H9 (cell line): Measurements from ENCODE around the gene DNAJC11. TPM values are rescaled to one million over a fixed set of nuclear protein-coding genes. Genes with fewer than 3 reads are reported as not detected.

Experiments used
- DNase-seq: peaks from one replicate; pipeline ENCODE4 v3.0.0-alpha.2; 2017
- H2AFZ ChIP-seq: one replicate; pipeline ENCODE4 v1.6.1; 2013; ENCODE audit warnings: mild to moderate bottlenecking, low read length, control low read depth, moderate library complexity
- H2AK5ac ChIP-seq: 2 replicates; pipeline ENCODE4 v1.6.1; 2013; ENCODE audit warnings: low read length, control low read depth, mixed read lengths; ENCODE audit not compliant: insufficient read length
- H2BK120ac ChIP-seq: one replicate; pipeline ENCODE4 v1.6.1; 2013; ENCODE audit warnings: low read depth, mild to moderate bottlenecking, low read length, control low read depth, inconsistent platforms; ENCODE audit not compliant: poor library complexity, severe bottlenecking
- H2BK12ac ChIP-seq: 2 replicates; pipeline ENCODE4 v1.6.1; 2013; ENCODE audit warnings: low read length, control low read depth, mixed read lengths, low read depth; ENCODE audit not compliant: insufficient read length
- H2BK15ac ChIP-seq: 2 replicates; pipeline ENCODE4 v1.6.1; 2013; ENCODE audit warnings: low read depth, low read length, control low read depth
- H2BK20ac ChIP-seq: one replicate; pipeline ENCODE4 v1.6.1; 2013; ENCODE audit warnings: low read depth, mild to moderate bottlenecking, low read length, control low read depth, inconsistent platforms; ENCODE audit not compliant: poor library complexity, severe bottlenecking
- H2BK5ac ChIP-seq: 2 replicates; pipeline ENCODE4 v1.6.1; 2013; ENCODE audit warnings: low read length, control low read depth, mixed read lengths; ENCODE audit not compliant: insufficient read length
- H3K14ac ChIP-seq: 2 replicates; pipeline ENCODE4 v1.6.1; 2013; ENCODE audit warnings: low read length, control low read depth; ENCODE audit not compliant: insufficient read depth
- H3K18ac ChIP-seq: 2 replicates; pipeline ENCODE4 v1.6.1; 2013; ENCODE audit warnings: low read depth, mild to moderate bottlenecking, mixed read lengths, low read length, control low read depth; ENCODE audit not compliant: insufficient read length
- H3K23ac ChIP-seq: 2 replicates; pipeline ENCODE4 v1.6.1; 2013; ENCODE audit warnings: low read length, control low read depth, mixed read lengths, low read depth; ENCODE audit not compliant: insufficient read length
- H3K23me2 ChIP-seq: 2 replicates; pipeline ENCODE4 v1.6.1; 2013; ENCODE audit warnings: low read depth, mild to moderate bottlenecking, mixed read lengths, low read length, control low read depth; ENCODE audit not compliant: insufficient read length, poor library complexity, severe bottlenecking
- H3K27ac ChIP-seq: 2 replicates; pipeline ENCODE4 v1.5.1; 2013; ENCODE audit warnings: low read length, control low read depth, mixed read lengths, low read depth; ENCODE audit not compliant: insufficient read length
- H3K27me3 ChIP-seq: 2 replicates; pipeline ENCODE4 v1.6.1; 2013; ENCODE audit warnings: low read length, control low read depth, inconsistent platforms; ENCODE audit not compliant: insufficient read depth
- H3K4ac ChIP-seq: 2 replicates; pipeline ENCODE4 v1.6.1; 2013; ENCODE audit warnings: low read depth, mild to moderate bottlenecking, control low read depth, inconsistent platforms, low read length, moderate library complexity
- H3K4me1 ChIP-seq: 2 replicates; pipeline ENCODE4 v1.6.1; 2013; ENCODE audit warnings: low read length, control low read depth, inconsistent platforms; ENCODE audit not compliant: insufficient read depth
- H3K4me2 ChIP-seq: 2 replicates; pipeline ENCODE4 v1.6.1; 2013; ENCODE audit warnings: low read length, control low read depth, mixed read lengths; ENCODE audit not compliant: insufficient read length, insufficient read depth
- H3K56ac ChIP-seq: 2 replicates; pipeline ENCODE4 v1.6.1; 2013; ENCODE audit warnings: low read depth, mild to moderate bottlenecking, mixed read lengths, low read length, control low read depth; ENCODE audit not compliant: insufficient read length
- H3K79me1 ChIP-seq: 2 replicates; pipeline ENCODE4 v1.6.1; 2013; ENCODE audit warnings: low read depth, mild to moderate bottlenecking, moderate library complexity, low read length, control low read depth, inconsistent platforms; ENCODE audit not compliant: insufficient read depth, poor library complexity, severe bottlenecking
- H3K79me2 ChIP-seq: 2 replicates; pipeline ENCODE4 v1.6.1; 2013; ENCODE audit warnings: low read length, control low read depth, inconsistent platforms; ENCODE audit not compliant: insufficient read depth
- H3K9ac ChIP-seq: 2 replicates; pipeline ENCODE4 v1.6.1; 2013; ENCODE audit warnings: low read length, control low read depth, mixed read lengths; ENCODE audit not compliant: insufficient read length; ENCODE audit errors: extremely low read depth
- H3K9me3 ChIP-seq: one replicate; pipeline ENCODE4 v1.6.1; 2013; ENCODE audit warnings: low read depth, low read length, inconsistent platforms; ENCODE audit not compliant: control insufficient read depth
- H3T11ph ChIP-seq: one replicate; pipeline ENCODE4 v1.6.1; 2013; ENCODE audit warnings: mild to moderate bottlenecking, low read length, control low read depth, inconsistent platforms
- H4K20me1 ChIP-seq: one replicate; pipeline ENCODE4 v1.6.1; 2013; ENCODE audit not compliant: control insufficient read depth, insufficient read length, insufficient read depth
- H4K5ac ChIP-seq: 2 replicates; pipeline ENCODE4 v1.6.1; 2013; ENCODE audit warnings: low read depth, mild to moderate bottlenecking, mixed read lengths, low read length, control low read depth; ENCODE audit not compliant: insufficient read length
- H4K8ac ChIP-seq: replicated peaks from 2 replicates; pipeline ENCODE4 v1.6.1; 2013; ENCODE audit warnings: low read length, control low read depth, mixed read lengths, low read depth; ENCODE audit not compliant: insufficient read length
- H4K91ac ChIP-seq: 2 replicates; pipeline ENCODE4 v1.6.1; 2013; ENCODE audit warnings: low read depth, mild to moderate bottlenecking, moderate library complexity, mixed read lengths, low read length, control low read depth; ENCODE audit not compliant: insufficient read length
- H3K27ac Mint-ChIP-seq, 3 experiments: 2 replicates in 2 of 3; 3 replicates in 1 of 3; pipeline ENCODE4 v1.8.0; 2020 to 2021; ENCODE audit warnings: mixed read lengths in 3 of 3, mild to moderate bottlenecking in 1 of 3, moderate library complexity in 1 of 3
- H3K27me3 Mint-ChIP-seq: 2 replicates; pipeline ENCODE4 v1.8.0; 2021; ENCODE audit warnings: low read depth, mild to moderate bottlenecking, moderate library complexity, mixed read lengths
- H3K36me3 Mint-ChIP-seq, 3 experiments: 2 replicates in 2 of 3; 3 replicates in 1 of 3; pipeline ENCODE4 v1.8.0; 2020 to 2021; ENCODE audit warnings: low read depth in 3 of 3, mixed read lengths in 3 of 3; ENCODE audit not compliant: insufficient read depth in 1 of 3
- H3K4me1 Mint-ChIP-seq, 2 experiments: 2 replicates each; pipeline ENCODE4 v1.8.0; 2020; ENCODE audit warnings: mixed read lengths in 2 of 2
- H3K4me3 Mint-ChIP-seq, 2 experiments: 2 replicates in 1 of 2; 3 replicates in 1 of 2; pipeline ENCODE4 v1.8.0; 2020 to 2021; ENCODE audit warnings: mild to moderate bottlenecking in 2 of 2, mixed read lengths in 2 of 2, moderate library complexity in 1 of 2
- H3K9me3 Mint-ChIP-seq, 2 experiments: 2 replicates in 1 of 2; 3 replicates in 1 of 2; pipeline ENCODE4 v1.8.0; 2020; ENCODE audit warnings: mild to moderate bottlenecking in 2 of 2, mixed read lengths in 2 of 2, moderate library complexity in 1 of 2
- WGBS: extraction: QIAGEN DNeasy Blood & Tissue Kit; methylation state at CpG from one replicate; pipeline ENCODE4 v1.1.7; 2013; ENCODE audit warnings: missing lambda C conversion rate, low lambda C conversion rate, mixed read lengths; ENCODE audit not compliant: insufficient read length; ENCODE audit errors: extremely low coverage; 5-methylcytosine and 5-hydroxymethylcytosine counted together
- total RNA-seq: library from RNA; stranded (reverse); gene quantifications from 2 replicates; pipeline ENCODE4 v1.2.1, GENCODE V29; 2021
- TF ChIP-seq, protein P1 (sequence below): fragments of 200-600 bp; sonication (generic); conservative IDR thresholded peaks from 3 replicates; pipeline ENCODE4 v1.8.0; 2021; ENCODE audit warnings: antibody characterized with exemption, mild to moderate bottlenecking

Gene DNAJC11
- total RNA-seq, 1 experiment from 2014 or later: 88.5 TPM

DNA sequence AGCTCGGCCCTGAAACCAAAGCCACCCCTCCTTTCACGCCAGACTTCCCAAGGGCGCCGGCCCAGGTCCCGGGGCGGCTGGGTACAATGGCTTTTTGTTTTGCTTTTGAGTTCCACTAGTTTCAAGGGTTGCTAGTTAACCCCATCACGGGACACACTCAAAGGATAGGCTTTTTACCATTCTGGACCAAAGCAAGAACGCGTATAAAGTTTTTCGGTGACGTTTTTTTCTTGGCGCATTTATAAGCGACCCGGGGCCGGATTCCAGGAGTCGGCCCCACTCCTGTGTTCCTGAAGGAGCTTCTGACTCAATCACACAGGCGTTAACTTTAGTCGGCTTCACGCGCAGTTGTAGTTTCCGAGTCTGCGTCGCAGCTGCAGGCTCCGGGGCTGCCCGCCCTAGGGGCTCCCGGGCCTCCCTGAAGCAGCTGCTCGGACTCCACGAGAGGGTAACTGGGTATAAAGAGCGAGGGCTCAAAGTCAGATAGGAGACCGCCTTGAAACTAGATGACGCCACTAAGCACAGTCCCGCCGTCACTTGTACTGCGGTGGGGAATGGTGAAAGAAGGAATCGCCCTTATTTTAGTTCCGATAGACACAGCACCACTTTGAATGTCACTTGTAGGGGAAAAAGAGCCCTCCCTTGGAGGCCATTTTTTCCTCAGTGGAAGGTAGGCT, 98.2 kb downstream of the DNAJC11 start:
- H4K8ac ChIP-seq: no peak overlapping the region

More for the DNA sequence above, 98.2 kb downstream of the DNAJC11 start:
- H3K18ac ChIP-seq: peak overlapping the region; percentile 97
- H3K4me1 ChIP-seq: no peaks in the 10 kb centered on the region
- peaks cover 18% of the 10 kb centered on the region; the same call in 1 of the 2 replicates for H3K79me2 ChIP-seq
- H3K27me3 ChIP-seq: no peaks in the 10 kb centered on the region
- peak overlapping the region; percentile 96 for H3K14ac ChIP-seq
- H2BK12ac ChIP-seq: peak overlapping the region; percentile 68
- no peak overlapping the region for H2BK15ac ChIP-seq
- no peaks in the 10 kb centered on the region for H3K9me3 ChIP-seq
- no peak overlapping the region for H2AK5ac ChIP-seq
- peaks cover 2% of the 10 kb centered on the region for H4K20me1 ChIP-seq
- peaks cover 21% of the 10 kb centered on the region for H3K23me2 ChIP-seq
- peak overlapping the region; percentile 87 to 98 (median 91); a peak in 4 of 7 replicates for H3K27ac Mint-ChIP-seq
- no peak overlapping the region for H3K56ac ChIP-seq
- H3K9me3 Mint-ChIP-seq: no peaks in the 10 kb centered on the region; a peak in 1 of 5 replicates
- WGBS: no CpG with 5 or more reads among the region's 36 CpGs
- TF ChIP-seq, protein P1, sequence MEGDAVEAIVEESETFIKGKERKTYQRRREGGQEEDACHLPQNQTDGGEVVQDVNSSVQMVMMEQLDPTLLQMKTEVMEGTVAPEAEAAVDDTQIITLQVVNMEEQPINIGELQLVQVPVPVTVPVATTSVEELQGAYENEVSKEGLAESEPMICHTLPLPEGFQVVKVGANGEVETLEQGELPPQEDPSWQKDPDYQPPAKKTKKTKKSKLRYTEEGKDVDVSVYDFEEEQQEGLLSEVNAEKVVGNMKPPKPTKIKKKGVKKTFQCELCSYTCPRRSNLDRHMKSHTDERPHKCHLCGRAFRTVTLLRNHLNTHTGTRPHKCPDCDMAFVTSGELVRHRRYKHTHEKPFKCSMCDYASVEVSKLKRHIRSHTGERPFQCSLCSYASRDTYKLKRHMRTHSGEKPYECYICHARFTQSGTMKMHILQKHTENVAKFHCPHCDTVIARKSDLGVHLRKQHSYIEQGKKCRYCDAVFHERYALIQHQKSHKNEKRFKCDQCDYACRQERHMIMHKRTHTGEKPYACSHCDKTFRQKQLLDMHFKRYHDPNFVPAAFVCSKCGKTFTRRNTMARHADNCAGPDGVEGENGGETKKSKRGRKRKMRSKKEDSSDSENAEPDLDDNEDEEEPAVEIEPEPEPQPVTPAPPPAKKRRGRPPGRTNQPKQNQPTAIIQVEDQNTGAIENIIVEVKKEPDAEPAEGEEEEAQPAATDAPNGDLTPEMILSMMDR: no peak
- H3K36me3 Mint-ChIP-seq: peaks cover 7 to 20% (median 10%) of the 10 kb centered on the region in 3 experiments
- H2BK5ac ChIP-seq: no peak overlapping the region
- peak overlapping the region; percentile 46 for H3K27ac ChIP-seq
- H3K79me1 ChIP-seq: no peaks in the 10 kb centered on the region
- H2AFZ ChIP-seq: no peak overlapping the region
- peaks cover 26 to 29% of the 10 kb centered on the region in 2 experiments for H3K4me1 Mint-ChIP-seq
- H4K5ac ChIP-seq: peak overlapping the region; percentile 13
- peak; percentile 54 for DNase-seq
- H3K9ac ChIP-seq: peak overlapping the region; percentile 69
- H2BK120ac ChIP-seq: peak overlapping the region; percentile 99
- peak overlapping the region; percentile 58 for H3K4me2 ChIP-seq
- peak overlapping the region; percentile 78 for H3T11ph ChIP-seq
- H4K91ac ChIP-seq: no peak overlapping the region
- no peaks in the 10 kb centered on the region for H3K27me3 Mint-ChIP-seq
- peak overlapping the region; percentile 93 for H3K4ac ChIP-seq
- peak overlapping the region; percentile 64 to 76 for H3K4me3 Mint-ChIP-seq
- no peak overlapping the region for H3K23ac ChIP-seq
- no peak overlapping the region for H2BK20ac ChIP-seq
